HG03135 (cell line): ENCODE measurements around the gene GJD3.

Source experiments
- ATAC-seq: cut with Tn5 transposase; IDR thresholded peaks from one replicate; pipeline ENCODE4 v1.9.1; 2021; ENCODE audit warnings: mild to moderate bottlenecking, moderate library complexity; ENCODE audit not compliant: unreplicated experiment

The GJD3 gene

DNA sequence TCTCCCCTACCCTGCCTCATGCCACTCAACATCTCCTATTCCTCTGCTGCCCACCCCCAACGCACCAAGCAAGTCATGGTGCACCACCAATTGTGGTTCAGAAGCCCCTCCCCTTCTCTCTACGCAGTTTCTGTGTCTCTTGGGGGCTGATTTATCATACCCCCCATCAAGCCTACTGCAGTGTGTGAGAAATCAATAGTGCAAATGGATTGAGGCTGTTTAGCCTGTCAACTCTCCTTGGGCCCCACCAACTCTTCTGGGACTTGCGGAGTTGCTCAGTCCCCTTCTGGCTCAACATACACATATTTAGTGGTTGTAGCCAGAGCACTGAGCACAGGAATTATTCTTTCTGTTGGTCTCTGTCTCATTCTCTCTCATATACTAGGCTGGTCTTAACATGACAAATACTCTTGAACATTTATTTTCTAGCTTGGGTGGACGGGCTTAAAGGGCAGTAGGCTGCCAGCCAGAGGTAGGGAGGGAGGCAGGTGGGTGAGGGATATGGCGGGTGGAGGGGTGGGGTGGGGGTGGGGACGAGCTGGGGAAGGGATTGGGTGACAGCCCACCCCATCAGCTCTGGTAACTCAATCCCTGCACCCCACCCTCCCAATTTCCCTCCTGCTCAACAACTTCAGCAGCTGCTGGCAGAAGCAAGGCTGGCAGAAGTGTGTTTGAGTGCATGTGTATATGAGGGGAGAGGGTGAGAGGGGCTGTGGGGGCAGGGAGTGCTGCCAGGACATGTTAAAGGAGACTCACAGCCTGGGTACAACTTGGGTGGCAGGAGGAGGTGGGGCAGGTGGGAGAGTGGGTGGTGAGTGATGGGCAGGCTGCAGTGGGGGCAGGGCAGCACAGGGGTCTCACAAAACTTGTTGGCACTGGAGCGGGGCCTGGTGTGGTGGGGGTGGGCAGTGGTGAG, 50.6 kb downstream of the GJD3 start:
- no peak for ATAC-seq
